GM13977 (cell line): ENCODE results near the gene DLG3.

Experiments
- DNase-seq: peaks from one replicate; pipeline ENCODE4 v3.0.0; 2012; ENCODE audit warnings: low spot score
- in situ Hi-C: fragments of 300-500 bp; cut with MboI; formaldehyde crosslinking; loops from one replicate; pipeline ENCODE4 v1.12.0; 2022; ENCODE audit warnings: low sequenced_read_pairs, low pct_unique_long_range_greater_than_20kb, mixed read lengths, inconsistent platforms; ENCODE audit not compliant: unreplicated experiment
- TF ChIP-seq, protein P1 (sequence below): IDR thresholded peaks from 2 replicates; pipeline ENCODE4 v1.5.1; 2012; ENCODE audit warnings: mild to moderate bottlenecking, control low read depth; ENCODE audit not compliant: insufficient read depth; ENCODE audit errors: extremely low read depth, missing control alignments

The DLG3 gene

DNA sequence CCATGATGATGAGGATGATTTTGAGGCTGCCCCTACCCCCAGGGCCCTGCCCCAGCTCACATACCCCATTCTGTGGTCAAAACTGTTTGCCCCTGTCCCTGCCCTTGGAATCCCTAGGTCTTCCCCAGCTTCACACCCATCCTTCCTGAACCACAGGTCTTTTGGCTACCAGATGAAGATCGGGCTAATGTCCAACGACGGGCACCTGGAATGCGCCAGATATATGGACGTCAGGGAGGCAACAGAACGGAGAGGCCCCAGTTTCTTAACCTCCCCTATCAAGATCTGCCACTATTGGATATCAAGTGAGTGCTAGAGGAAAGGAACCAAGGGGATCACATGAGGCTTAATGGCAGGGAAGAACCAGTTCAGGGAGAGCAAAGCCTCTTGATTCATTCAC lies 14.9 kb upstream of the DLG3 start:
- in situ Hi-C loops, result no loop called here
- TF ChIP-seq, protein P1, sequence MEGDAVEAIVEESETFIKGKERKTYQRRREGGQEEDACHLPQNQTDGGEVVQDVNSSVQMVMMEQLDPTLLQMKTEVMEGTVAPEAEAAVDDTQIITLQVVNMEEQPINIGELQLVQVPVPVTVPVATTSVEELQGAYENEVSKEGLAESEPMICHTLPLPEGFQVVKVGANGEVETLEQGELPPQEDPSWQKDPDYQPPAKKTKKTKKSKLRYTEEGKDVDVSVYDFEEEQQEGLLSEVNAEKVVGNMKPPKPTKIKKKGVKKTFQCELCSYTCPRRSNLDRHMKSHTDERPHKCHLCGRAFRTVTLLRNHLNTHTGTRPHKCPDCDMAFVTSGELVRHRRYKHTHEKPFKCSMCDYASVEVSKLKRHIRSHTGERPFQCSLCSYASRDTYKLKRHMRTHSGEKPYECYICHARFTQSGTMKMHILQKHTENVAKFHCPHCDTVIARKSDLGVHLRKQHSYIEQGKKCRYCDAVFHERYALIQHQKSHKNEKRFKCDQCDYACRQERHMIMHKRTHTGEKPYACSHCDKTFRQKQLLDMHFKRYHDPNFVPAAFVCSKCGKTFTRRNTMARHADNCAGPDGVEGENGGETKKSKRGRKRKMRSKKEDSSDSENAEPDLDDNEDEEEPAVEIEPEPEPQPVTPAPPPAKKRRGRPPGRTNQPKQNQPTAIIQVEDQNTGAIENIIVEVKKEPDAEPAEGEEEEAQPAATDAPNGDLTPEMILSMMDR, result no peak
- DNase-seq, result no peak

DNA sequence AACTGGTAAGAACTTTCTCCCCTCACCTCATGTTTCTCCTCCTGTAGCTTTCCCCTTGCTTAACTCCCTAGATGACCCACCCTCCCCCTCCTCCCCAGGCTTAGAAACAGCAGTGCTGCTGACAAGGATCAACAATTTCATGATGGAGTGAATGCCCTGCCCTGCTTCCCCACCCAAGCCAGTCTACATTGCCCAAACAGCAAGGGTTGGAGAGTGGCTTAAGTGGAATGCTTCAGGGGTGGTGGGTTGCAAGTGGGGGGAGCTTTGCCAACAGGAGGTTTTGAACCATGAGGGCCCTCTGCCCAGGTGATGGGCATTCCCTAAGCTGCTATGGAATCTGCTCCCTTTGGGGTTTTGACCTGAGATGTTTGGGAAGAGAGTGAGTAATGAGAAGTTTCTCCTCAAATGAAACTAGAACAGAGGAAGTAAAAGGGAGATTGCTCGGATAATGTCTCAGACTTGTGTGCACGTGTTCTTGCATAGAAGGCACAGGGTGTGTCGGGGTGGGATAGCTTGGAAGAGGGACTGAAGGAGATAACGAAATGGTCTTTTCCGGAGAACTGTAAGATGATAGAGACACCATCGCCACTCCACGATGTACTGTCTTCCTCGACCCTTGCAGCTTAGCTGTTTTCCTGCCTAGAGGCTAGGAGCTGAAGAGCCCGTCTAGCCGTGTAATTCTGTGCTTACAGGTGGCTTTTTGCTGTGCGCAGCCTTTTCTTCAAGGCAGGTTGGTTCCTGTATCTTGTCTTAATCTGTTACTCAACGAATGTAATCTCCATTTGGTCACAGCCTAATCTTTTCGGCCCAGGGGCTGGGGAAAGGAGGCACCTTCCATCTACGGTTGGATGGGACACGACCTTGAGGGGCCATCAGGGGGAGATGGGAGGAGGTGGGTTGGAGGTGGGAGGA lies 11.4 kb upstream of the DLG3 start:
- in situ Hi-C loops, result no loop called here
- no peak for DNase-seq
- TF ChIP-seq, protein P1, result no peak

DNA sequence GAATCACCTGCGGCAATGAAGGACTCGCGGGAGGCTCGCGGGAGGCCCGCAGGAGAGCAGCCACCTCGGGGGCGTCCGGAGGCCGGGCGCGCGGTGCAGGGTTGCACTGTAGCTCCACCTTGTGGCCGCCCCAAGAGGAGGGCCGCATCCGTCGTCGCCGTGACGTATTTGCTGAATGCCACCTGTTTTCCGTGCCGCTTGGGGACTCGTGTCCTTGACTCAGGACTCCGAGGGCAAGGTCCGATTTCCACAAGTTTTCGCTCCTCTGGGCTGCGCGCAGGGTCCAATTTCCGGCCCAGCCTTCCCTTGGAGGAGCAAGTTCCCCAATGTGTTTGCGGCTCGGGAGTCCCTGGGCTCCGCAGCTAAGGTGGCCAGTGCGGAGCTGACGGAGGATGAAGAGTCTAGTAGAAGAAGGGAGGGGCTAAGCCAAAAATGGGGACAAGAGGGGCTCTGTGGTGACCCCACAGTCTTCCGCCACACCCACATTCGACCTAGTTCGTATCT lies 10.7 kb upstream of the DLG3 start:
- in situ Hi-C loops, result no loop called here
- peak; percentile 79 for DNase-seq
- TF ChIP-seq, protein P1, result peak; percentile 71

DNA sequence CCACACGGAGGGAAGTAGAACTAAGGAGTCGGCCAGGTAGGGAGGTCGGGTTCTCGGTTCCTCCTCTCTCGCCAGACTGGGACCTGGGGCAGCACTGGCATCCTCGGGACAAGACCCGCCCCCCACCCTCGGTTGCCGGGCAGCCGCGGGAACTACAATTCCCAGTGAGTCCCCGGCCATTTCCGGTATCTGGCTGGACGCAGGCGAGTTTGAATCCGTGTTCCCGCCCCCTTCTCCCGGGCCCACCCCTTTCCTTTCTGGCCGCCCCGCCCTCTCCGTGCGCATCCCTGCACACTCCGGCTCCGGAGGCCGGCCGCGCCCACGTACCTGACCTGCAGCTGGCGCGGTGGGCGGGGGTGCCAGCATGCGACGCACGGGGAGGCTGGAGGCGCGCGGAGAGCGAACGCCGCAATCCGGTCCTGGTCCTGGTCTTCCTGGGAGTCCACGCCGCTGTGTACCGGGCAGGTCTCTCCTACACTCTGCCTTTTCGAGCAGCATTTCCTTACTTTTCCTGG lies 10.2 kb upstream of the DLG3 start:
- TF ChIP-seq, protein P1, result no peak
- in situ Hi-C loops, result no loop called here
- peak; percentile 86 for DNase-seq

DNA sequence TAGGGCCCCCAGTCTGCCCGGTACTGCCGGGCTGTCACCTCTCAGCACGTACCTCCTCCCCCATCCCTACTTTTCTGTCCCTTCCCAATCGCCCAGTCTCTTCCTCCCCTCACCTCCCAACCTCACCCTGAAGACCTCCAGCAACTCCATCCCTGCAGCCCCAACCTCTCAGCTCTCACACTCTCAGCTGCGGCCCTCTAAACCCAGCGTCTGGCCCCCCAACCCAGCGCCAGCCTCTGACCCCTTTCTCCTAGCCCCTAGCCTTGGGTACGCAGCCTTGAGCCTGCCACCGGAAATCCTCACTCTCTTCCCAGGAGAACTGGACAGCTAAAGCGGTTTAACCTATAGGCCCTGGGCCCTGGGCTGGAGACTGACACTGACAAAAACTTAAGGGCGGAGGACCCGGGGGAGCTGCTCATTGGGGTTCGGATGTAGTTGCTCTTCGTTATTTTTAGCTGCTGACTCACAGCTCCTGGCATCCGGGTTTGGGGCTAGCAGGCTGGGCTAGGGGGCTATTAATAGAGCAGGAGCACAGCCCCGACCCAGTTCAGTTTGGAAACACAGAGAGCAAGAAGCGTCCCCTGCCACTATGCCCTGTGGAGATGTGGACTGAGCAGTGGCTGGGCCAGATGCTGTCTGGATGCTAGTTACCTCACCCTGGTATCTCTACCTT lies 9.6 kb upstream of the DLG3 start:
- DNase-seq, result peak; percentile 45
- TF ChIP-seq, protein P1, result no peak
- in situ Hi-C loops, result no loop called here

DNA sequence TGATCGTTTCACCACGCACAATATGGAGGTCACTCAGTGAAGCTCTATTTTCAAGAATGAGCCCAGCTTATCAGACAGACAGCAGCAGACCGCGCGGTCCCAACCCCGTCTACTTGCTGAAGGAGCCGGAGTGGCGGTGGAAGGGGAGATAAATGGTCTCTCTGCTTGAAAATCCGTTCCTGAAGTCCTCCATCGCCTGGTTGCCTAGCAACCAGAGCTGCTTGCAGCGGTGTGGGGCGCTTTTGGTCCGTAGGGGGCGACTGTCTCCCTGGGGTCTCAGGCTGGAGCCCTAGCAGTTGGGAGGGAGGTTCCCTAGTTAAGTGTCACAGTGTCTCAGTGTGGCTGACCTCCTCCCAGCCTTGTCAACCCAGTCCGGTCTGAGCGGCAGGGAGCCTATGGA lies 8.3 kb upstream of the DLG3 start:
- TF ChIP-seq, protein P1, result peak; percentile 6
- in situ Hi-C loops, result no loop called here
- DNase-seq, result peak; percentile 28
